Peyer's patch (tissue), 4 donors: Measurements from ENCODE around the gene CLIP4.

Experiments
- POLR2A ChIP-seq, 2 donors: fragments of 450-650 bp; IDR thresholded peaks; one replicate each; pipeline ENCODE4 v1.5.1; 2017; ENCODE audit warnings: antibody characterized with exemption in 2 of 2, mild to moderate bottlenecking in 2 of 2, moderate library complexity in 2 of 2
- TF ChIP-seq, protein P1 (sequence below), 6 experiments: fragments of 450-650 bp in 4 of 6; fragments of 200-600 bp in 2 of 6; sonication (generic) in 1 of 6; IDR thresholded peaks; one replicate each; pipeline ENCODE4 v1.5.1; 2017 to 2019; ENCODE audit warnings: antibody characterized with exemption in 6 of 6, mild to moderate bottlenecking in 3 of 6, moderate library complexity in 1 of 6

DNA sequence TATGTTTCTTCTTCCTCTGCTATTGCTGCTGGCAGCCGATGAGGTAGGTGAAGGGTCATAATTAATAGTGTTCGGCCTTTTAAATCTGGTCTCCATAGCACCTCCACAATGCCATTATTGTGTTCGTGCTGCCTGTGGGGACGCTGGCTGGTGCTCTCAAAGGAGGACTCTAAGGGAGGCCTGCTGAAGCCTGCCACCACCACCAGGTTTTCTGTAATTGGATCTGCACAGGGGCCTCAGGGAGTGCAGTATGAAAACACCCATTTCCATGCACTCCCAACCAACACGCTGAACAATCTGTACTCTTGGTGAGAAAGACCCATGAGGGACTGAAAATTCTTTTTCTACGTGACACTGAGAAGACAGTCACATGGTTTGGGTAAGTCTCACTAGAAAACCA lies 17.6 kb upstream of the CLIP4 start:
- TF ChIP-seq, protein P1, sequence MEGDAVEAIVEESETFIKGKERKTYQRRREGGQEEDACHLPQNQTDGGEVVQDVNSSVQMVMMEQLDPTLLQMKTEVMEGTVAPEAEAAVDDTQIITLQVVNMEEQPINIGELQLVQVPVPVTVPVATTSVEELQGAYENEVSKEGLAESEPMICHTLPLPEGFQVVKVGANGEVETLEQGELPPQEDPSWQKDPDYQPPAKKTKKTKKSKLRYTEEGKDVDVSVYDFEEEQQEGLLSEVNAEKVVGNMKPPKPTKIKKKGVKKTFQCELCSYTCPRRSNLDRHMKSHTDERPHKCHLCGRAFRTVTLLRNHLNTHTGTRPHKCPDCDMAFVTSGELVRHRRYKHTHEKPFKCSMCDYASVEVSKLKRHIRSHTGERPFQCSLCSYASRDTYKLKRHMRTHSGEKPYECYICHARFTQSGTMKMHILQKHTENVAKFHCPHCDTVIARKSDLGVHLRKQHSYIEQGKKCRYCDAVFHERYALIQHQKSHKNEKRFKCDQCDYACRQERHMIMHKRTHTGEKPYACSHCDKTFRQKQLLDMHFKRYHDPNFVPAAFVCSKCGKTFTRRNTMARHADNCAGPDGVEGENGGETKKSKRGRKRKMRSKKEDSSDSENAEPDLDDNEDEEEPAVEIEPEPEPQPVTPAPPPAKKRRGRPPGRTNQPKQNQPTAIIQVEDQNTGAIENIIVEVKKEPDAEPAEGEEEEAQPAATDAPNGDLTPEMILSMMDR (IDR thresholded peaks at IDR 0.05): no peak
- TF ChIP-seq POLR2A (IDR thresholded peaks at IDR 0.05): no peak
